ENCODE results near the gene RNU11.

GRCh38 chr1:28656335-28656734 lies 7.9 kb downstream of the RNU11 start:
- TF ChIP-seq EZH2 (IDR thresholded peaks at IDR 0.05; ENCODE audit: low read length, unreplicated experiment) = no peak
- TF ChIP-seq CTCF (conservative IDR thresholded peaks at IDR 0.05; ENCODE audit: low read depth, low read length) = no peak
